ENCODE measurements around the gene SYT11. TPM values are rescaled to one million over a fixed set of nuclear protein-coding genes. Genes with fewer than 3 reads are reported as not detected.

SYT11 gene
- total and polyA plus RNA-seq, 2 of the 8 experiments (the other 6 are each of a cell fraction or from before 2014, with no cell fraction given), result 7.2 to 9.6 TPM

GRCh38 chr1:155884031-155884960 lies 24.9 kb downstream of the SYT11 start:
- Histone ChIP-seq H3K14ac (ENCODE audit: insufficient read length) (no peak overlapping the region), H3K4me3 (ENCODE audit: extremely low read depth in 1 of 4, insufficient read depth in 2 of 4, low read depth in 3 of 4, low read length in 4 of 4) (no peak overlapping the region), H3K27ac (ENCODE audit: low read depth, low read length) (no peak overlapping the region), H3K18ac (ENCODE audit: extremely low read depth, low read length) (no peak overlapping the region), H3K4me1 (replicated peaks in 1 of 4; ENCODE audit: control insufficient read depth in 3 of 4, insufficient read depth in 4 of 4, low read length in 3 of 4) (0 out of 7 replicates have a peak, but pooled peaks cover 0 to 3% (median 0%) of the 10 kb centered on the region in 4 experiments), H4K5ac (ENCODE audit: insufficient read length, low read depth, low read length) (no peak overlapping the region), H3K23me2 (ENCODE audit: low read depth, low read length) (no peaks in the 10 kb centered on the region), H2AFZ (ENCODE audit: low read length) (no peak overlapping the region), H3K36me3 (ENCODE audit: control insufficient read depth in 2 of 4, insufficient read depth in 4 of 4, low read length in 3 of 4) (no peaks in the 10 kb centered on the region), H3K27me3 (replicated peaks in 1 of 4; ENCODE audit: control insufficient read depth in 3 of 4, extremely low read depth in 1 of 4, insufficient read depth in 3 of 4, low read length in 3 of 4) (no peaks in the 10 kb centered on the region), H3K79me2 (ENCODE audit: control insufficient read depth in 1 of 2, insufficient read depth in 2 of 2, low read length in 2 of 2) (no peaks in the 10 kb centered on the region), H2BK5ac (ENCODE audit: low read depth, low read length) (no peak overlapping the region), H3K56ac (replicated peaks; ENCODE audit: insufficient read length, low read depth, low read length) (no peak overlapping the region), H2BK120ac (replicated peaks; ENCODE audit: low read depth, low read length) (no peak overlapping the region), H3K9me3 (ENCODE audit: insufficient read depth in 2 of 2, low read depth in 1 of 2, low read length in 1 of 2) (no peaks in the 10 kb centered on the region), H3K9ac (replicated peaks in 1 of 4; ENCODE audit: extremely low read depth in 1 of 4, low read depth in 3 of 4, low read length in 3 of 4) (no peak overlapping the region), H3K4me2 (ENCODE audit: insufficient read depth in 1 of 2, low read depth in 2 of 2, low read length in 2 of 2) (no peak overlapping the region), H4K8ac (ENCODE audit: extremely low read depth, insufficient read depth, low read length) (no peak overlapping the region), H4K91ac (replicated peaks; ENCODE audit: insufficient read length, low read length) (no peak overlapping the region), H2BK20ac (ENCODE audit: low read length) (no peak overlapping the region), H2AK5ac (ENCODE audit: low read depth, low read length) (no peak overlapping the region), H2BK15ac (ENCODE audit: low read length) (no peak overlapping the region), H3K79me1 (ENCODE audit: low read depth, low read length) (no peaks in the 10 kb centered on the region), H4K20me1 (replicated peaks in 1 of 2; ENCODE audit: control insufficient read depth in 1 of 2, insufficient read depth in 2 of 2, low read length in 2 of 2) (no peaks in the 10 kb centered on the region), H2BK12ac (ENCODE audit: low read depth, low read length) (no peak overlapping the region), H3K4ac (replicated peaks; ENCODE audit: insufficient read length, low read depth, low read length) (no peak overlapping the region), H3K23ac (ENCODE audit: insufficient read length) (no peak overlapping the region)
- DNase-seq (ENCODE audit: low read depth in 1 of 2, low spot score in 2 of 2) (no peak), FAIRE-seq (no peak)
- ChIA-PET CTCF (ENCODE audit: partially characterized antibody) (interaction anchor here (0.6 to 1.4 kb wide), 2 partner anchors 12 to 1279 kb away, joined by 4 read pairs; no protein-coding TSS in a partner anchor), POLR2A (ENCODE audit: partially characterized antibody) (no interaction called here)
- WGBS, 2 experiments (ENCODE audit: extremely low coverage in 1 of 2, insufficient coverage in 1 of 2, insufficient read length in 1 of 2, insufficient replicate concordance in 2 of 2, low coverage in 1 of 2, low lambda C conversion rate in 2 of 2, missing lambda C conversion rate in 1 of 2), result 85% methylated on average over 9 of the region's 9 CpGs; no CpG with 5 or more reads in 1 of the 2 experiments
- TF ChIP-seq CHD2 (IDR thresholded peaks at IDR 0.05; ENCODE audit: low read length) (no peak), USF2 (IDR thresholded peaks at IDR 0.05; ENCODE audit: low read length) (no peak), KDM1A (IDR thresholded peaks at IDR 0.05; ENCODE audit: borderline replicate concordance, low read length) (no peak), SP1 (IDR thresholded peaks at IDR 0.05; ENCODE audit: low read depth, low read length) (no peak), ATF2 (IDR thresholded peaks at IDR 0.05; ENCODE audit: low read length) (no peak), RBBP5 (IDR thresholded peaks at IDR 0.05; ENCODE audit: borderline replicate concordance, low read depth, low read length) (no peak), ASH2L (IDR thresholded peaks at IDR 0.05; ENCODE audit: low read length) (no peak), EGR1 (IDR thresholded peaks at IDR 0.05; ENCODE audit: borderline replicate concordance, low read depth, low read length) (no peak), SUZ12 (IDR thresholded peaks at IDR 0.05; ENCODE audit: low read length) (no peak)
